IPS DF 6.9 (cell line): ENCODE measurements around the gene SNAP25.

Experiments
- DNase-seq: peaks from one replicate; pipeline ENCODE4 v3.0.0-alpha.2; 2013; ENCODE audit warnings: low read depth, low spot score
- H3K27ac ChIP-seq: one replicate; pipeline ENCODE4 v1.5.1; 2013; ENCODE audit warnings: low read length, control low read depth
- H3K27me3 ChIP-seq: 2 replicates; pipeline ENCODE4 v1.6.1; 2013; ENCODE audit warnings: mild to moderate bottlenecking, low read length; ENCODE audit not compliant: control insufficient read depth, insufficient read depth
- H3K36me3 ChIP-seq: 2 replicates; pipeline ENCODE4 v1.6.1; 2013; ENCODE audit warnings: low read length; ENCODE audit not compliant: control insufficient read depth, insufficient read depth
- H3K4me1 ChIP-seq: 2 replicates; pipeline ENCODE4 v1.6.1; 2013; ENCODE audit warnings: low read length; ENCODE audit not compliant: control insufficient read depth, insufficient read depth
- H3K4me3 ChIP-seq: 2 replicates; pipeline ENCODE4 v1.5.1; 2013; ENCODE audit warnings: mild to moderate bottlenecking, low read length
- H3K9me3 ChIP-seq: 2 replicates; pipeline ENCODE4 v1.6.1; 2013; ENCODE audit warnings: low read length, inconsistent platforms; ENCODE audit not compliant: control insufficient read depth, insufficient read depth
- WGBS: extraction: QIAGEN DNeasy Blood & Tissue Kit; methylation state at CpG from one replicate; pipeline ENCODE4 v1.1.7; 2013; ENCODE audit warnings: mixed read lengths, missing lambda C conversion rate; ENCODE audit not compliant: insufficient read length, insufficient coverage; 5-methylcytosine and 5-hydroxymethylcytosine counted together

Gene SNAP25

DNA sequence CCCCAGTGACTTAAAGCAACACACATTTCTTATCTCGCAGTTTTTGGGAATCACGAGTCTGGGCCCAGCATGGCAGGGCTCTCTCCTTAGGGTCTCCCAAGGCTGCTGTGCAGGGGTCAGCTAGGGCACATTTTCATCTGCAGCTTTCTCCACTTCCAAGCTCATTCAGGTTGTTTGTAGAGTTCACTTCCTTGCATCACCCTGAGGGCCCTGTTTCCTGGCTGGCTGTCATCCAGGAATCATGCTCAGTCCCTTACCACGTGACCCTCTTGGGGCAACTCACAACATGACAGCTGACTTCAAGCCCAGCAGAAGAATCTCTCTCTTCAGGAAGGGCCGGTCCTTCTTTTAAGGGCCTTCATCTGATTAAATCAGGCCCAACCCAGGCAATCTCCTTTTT lies 21.3 kb downstream of the SNAP25 start:
- no peak for DNase-seq
- Histone ChIP-seq H3K9me3 (no peaks in the 10 kb centered on the region), H3K36me3 (no peaks in the 10 kb centered on the region), H3K27ac (no peak overlapping the region), H3K4me3 (no peak overlapping the region), H3K27me3 (no peaks in the 10 kb centered on the region), H3K4me1 (no peaks in the 10 kb centered on the region)
- whole genome bisulfite sequencing = no CpG with 5 or more reads among the region's 4 CpGs

DNA sequence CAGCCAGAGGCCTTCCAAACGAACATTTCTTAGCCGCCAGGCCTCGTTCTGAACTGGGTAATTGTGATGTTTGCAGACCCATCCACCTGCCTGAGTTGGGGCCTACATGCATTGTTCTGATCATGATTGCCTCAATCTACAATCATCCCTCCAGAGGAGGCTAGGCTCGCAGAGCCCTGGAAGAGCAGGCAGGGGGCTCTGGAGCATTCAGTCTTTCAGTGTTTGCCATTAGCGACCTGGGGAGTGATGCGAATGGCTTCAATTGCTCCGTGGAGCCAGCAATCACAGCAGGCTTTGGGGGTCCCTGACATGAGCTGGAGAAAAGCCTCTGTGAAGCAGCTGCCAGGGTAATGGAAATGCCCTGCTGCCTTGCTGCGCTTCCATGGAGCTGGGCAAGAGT lies 22.0 kb downstream of the SNAP25 start:
- no CpG with 5 or more reads among the region's 8 CpGs for WGBS

GRCh38 chr20:10242166-10242565 lies 23.5 kb downstream of the SNAP25 start:
- no peaks in the 10 kb centered on the region for H3K27me3 ChIP-seq
- H3K9me3 ChIP-seq = no peaks in the 10 kb centered on the region
- H3K36me3 ChIP-seq = no peaks in the 10 kb centered on the region
- DNase-seq = no peak
- H3K4me1 ChIP-seq = no peaks in the 10 kb centered on the region
- WGBS = no CpG with 5 or more reads among the region's 2 CpGs
- no peak overlapping the region for H3K4me3 ChIP-seq
- no peak overlapping the region for H3K27ac ChIP-seq

More for the DNA sequence above, 22.0 kb downstream of the SNAP25 start:
- Histone ChIP-seq H3K36me3 (no peaks in the 10 kb centered on the region), H3K4me3 (no peak overlapping the region), H3K9me3 (no peaks in the 10 kb centered on the region), H3K27ac (no peak overlapping the region), H3K4me1 (no peaks in the 10 kb centered on the region), H3K27me3 (no peaks in the 10 kb centered on the region)
- DNase-seq = no peak

DNA sequence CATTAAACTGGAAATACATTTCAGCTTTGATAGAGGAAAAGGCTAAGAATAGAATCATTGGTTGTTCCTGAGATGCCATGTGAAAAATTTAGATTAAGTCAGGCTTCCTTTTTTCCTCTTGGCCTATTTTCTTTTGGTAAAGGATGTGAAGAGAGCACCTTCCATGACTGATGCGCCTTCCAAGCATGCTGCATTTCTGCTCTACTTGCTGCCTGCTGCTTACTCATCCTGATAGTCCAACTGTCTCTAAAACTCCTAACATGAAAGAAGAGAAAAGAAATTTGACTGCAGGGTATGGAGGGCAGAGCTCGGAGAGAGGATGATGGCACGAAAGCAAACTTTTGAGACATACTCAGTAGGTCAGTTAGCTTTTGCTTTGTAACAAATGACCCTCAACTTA lies 28.8 kb downstream of the SNAP25 start:
- H3K27ac ChIP-seq = no peak overlapping the region
- H3K36me3 ChIP-seq = no peaks in the 10 kb centered on the region
- H3K27me3 ChIP-seq = no peaks in the 10 kb centered on the region; the same call in 1 of the 2 replicates
- H3K9me3 ChIP-seq = no peaks in the 10 kb centered on the region
- no peak overlapping the region for H3K4me3 ChIP-seq
- peaks cover 2% of the 10 kb centered on the region; the same call in 1 of the 2 replicates for H3K4me1 ChIP-seq
- WGBS = no CpG with 5 or more reads among the region's 3 CpGs
- DNase-seq = no peak

DNA sequence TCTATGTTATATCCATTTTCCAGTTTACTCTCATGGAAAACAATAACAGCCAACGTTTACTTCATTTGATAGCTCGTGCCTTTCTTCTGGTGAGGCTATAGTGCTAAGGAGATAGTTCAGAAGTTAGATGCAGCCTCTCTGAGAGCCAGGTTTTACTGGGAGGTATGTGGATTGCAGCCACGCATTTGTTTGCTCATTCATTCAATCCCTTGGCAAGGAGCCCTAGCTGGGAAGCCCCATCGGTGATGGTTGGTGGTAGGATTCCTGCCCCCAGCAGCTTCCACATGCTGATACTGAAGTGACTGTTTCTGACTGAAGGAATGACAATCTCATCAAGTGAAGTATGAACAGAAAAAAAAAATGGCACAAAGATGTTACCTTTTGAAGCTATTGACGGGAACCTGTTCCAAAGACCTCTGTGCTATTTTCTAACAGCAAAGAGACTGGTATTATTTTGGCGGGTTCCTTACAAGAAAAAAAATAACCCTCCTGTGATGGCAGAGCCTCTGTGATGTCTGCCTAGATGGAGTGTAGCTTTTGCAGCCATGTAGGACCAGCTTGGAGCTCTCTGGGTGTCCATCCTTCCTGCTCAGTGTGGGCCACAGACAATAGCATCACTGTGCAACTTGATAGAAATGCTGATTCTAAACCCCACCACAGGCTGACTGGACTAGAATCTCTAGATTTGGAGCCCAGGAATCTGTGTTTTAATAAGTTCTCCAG lies 30.6 kb downstream of the SNAP25 start:
- H3K36me3 ChIP-seq = no peaks in the 10 kb centered on the region
- no peak overlapping the region for H3K27ac ChIP-seq
- peaks cover 2% of the 10 kb centered on the region; the same call in 1 of the 2 replicates for H3K4me1 ChIP-seq
- no peaks in the 10 kb centered on the region; the same call in 1 of the 2 replicates for H3K27me3 ChIP-seq
- no peak overlapping the region for H3K4me3 ChIP-seq
- no peak for DNase-seq
- WGBS = no CpG with 5 or more reads among the region's 6 CpGs
- H3K9me3 ChIP-seq = no peaks in the 10 kb centered on the region; the same call in 1 of the 2 replicates

GRCh38 chr20:10249822-10250221 lies 31.2 kb downstream of the SNAP25 start:
- no peak for DNase-seq
- H3K9me3 ChIP-seq = no peaks in the 10 kb centered on the region; the same call in 1 of the 2 replicates
- no CpG with 5 or more reads among the region's 2 CpGs for WGBS
- no peak overlapping the region for H3K27ac ChIP-seq
- no peaks in the 10 kb centered on the region for H3K36me3 ChIP-seq
- H3K4me1 ChIP-seq = peaks cover 2% of the 10 kb centered on the region; the same call in 1 of the 2 replicates
- no peaks in the 10 kb centered on the region; the same call in 1 of the 2 replicates for H3K27me3 ChIP-seq
- H3K4me3 ChIP-seq = no peak overlapping the region

DNA sequence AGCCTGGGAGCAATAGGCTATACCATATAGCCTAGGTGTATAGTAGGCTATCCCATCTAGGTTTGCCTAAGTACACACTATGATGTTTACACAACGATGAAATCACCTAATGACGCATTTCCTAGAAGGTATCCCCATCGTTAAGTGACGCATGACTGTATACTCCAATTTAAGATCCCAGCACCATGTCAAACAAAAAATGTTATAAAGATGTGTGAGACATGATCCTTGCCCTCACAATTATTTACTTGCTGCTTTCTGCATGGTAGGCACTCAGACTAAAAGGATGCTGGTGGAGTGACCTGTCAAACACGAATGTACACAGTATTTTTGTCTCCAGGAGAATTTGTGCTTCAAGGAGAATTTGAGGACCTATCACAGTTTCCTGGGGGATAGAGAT lies 32.3 kb downstream of the SNAP25 start:
- no peak overlapping the region for H3K27ac ChIP-seq
- no peaks in the 10 kb centered on the region; the same call in 1 of the 2 replicates for H3K9me3 ChIP-seq
- no CpG with 5 or more reads among the region's 5 CpGs for WGBS
- H3K4me3 ChIP-seq = no peak overlapping the region
- DNase-seq = no peak
- H3K4me1 ChIP-seq = peaks cover 2% of the 10 kb centered on the region; the same call in 1 of the 2 replicates
- H3K36me3 ChIP-seq = no peaks in the 10 kb centered on the region
- no peaks in the 10 kb centered on the region; the same call in 1 of the 2 replicates for H3K27me3 ChIP-seq

DNA sequence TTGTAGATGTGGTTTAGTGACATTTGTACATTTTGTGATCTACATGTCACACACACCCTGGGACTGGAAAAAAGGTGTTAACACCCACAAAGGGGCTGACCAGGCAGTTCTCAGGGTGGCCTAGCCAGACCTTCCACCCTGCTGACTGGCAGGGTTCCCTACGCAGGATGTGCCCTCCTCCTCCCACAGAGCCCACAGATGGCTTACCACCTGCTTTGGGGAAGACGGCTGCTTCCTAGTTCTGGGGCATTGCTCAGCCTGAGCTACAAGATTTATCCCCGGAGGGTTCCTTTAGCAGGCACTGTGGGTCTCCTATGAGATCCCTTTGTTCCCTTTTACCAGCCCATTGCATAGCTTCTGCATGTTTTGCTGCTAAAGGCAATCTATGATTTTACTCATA lies 35.1 kb downstream of the SNAP25 start:
- WGBS = no CpG with 5 or more reads among the region's 3 CpGs
- H3K4me1 ChIP-seq = peaks cover 2% of the 10 kb centered on the region; the same call in 1 of the 2 replicates
- no peaks in the 10 kb centered on the region; the same call in 1 of the 2 replicates for H3K27me3 ChIP-seq
- no peak for DNase-seq
- H3K9me3 ChIP-seq = no peaks in the 10 kb centered on the region; the same call in 1 of the 2 replicates
- no peaks in the 10 kb centered on the region for H3K36me3 ChIP-seq
- no peak overlapping the region for H3K27ac ChIP-seq
- no peak overlapping the region for H3K4me3 ChIP-seq

DNA sequence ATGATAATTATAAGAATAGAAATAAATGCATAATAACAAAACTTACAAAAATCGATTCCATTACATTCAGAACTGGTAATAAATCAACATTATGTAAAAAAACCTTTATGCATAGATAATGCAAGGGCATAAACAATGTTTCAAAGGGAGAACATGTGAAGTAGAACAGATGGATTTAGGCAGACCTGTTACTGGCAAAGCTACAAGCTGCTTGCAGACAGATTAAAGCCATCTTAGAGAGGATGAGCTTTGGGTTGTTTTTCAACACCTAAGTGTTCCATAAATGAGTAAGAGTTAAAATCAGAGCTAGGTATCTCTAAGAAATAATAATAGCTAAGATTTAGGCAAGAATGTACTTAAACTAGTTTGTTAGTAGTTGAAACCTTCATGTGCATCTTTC lies 37.2 kb downstream of the SNAP25 start:
- Histone ChIP-seq H3K4me3 (no peak overlapping the region), H3K27ac (no peak overlapping the region), H3K9me3 (no peaks in the 10 kb centered on the region; the same call in 1 of the 2 replicates), H3K27me3 (no peaks in the 10 kb centered on the region; the same call in 1 of the 2 replicates), H3K36me3 (no peaks in the 10 kb centered on the region), H3K4me1 (no peaks in the 10 kb centered on the region)
- DNase-seq = no peak
- no CpG with 5 or more reads among the region's 1 CpG for WGBS

GRCh38 chr20:10259166-10259565 lies 40.5 kb downstream of the SNAP25 start:
- no peaks in the 10 kb centered on the region for H3K9me3 ChIP-seq
- no peaks in the 10 kb centered on the region for H3K36me3 ChIP-seq
- no peak for DNase-seq
- no peak overlapping the region for H3K27ac ChIP-seq
- no peaks in the 10 kb centered on the region for H3K27me3 ChIP-seq
- no peaks in the 10 kb centered on the region for H3K4me1 ChIP-seq
- no peak overlapping the region for H3K4me3 ChIP-seq

DNA sequence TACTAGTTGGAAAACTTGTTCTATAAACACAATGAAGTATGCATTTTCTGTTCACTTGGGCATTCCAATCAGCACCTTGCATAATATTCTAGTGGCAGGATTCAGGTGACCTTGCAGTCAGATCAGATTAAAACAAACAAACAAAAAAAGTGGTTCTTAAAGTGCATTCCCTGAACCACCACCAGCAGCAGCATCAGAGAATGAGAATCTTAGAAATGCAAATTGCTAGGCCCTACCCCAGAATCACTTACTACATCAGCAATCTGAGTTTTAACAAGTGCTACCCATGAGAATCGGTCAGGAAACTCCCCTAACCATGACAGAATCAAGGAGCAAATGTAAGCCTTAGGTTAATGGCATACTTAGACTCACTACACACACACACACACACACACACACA lies 41.7 kb downstream of the SNAP25 start:
- Histone ChIP-seq H3K27ac (no peak overlapping the region), H3K27me3 (no peaks in the 10 kb centered on the region), H3K9me3 (no peaks in the 10 kb centered on the region), H3K4me3 (no peak overlapping the region), H3K36me3 (no peaks in the 10 kb centered on the region), H3K4me1 (no peaks in the 10 kb centered on the region)
- no peak for DNase-seq
- no CpG with 5 or more reads among the region's 1 CpG for whole genome bisulfite sequencing
